Sigmoid colon (tissue), 7 donors: Measurements from ENCODE around the gene CSNK1G2. TPM values are rescaled to one million over a fixed set of nuclear protein-coding genes. Genes with fewer than 3 reads are reported as not detected.

Source experiments
- DNase-seq: peaks from one replicate; pipeline ENCODE4 v3.0.0-alpha.2; 2019
- H3K27ac ChIP-seq, 4 donors: fragments of 200-600 bp; sonication (generic); one replicate each; pipeline ENCODE4 v1.5.1; 2016 to 2019; ENCODE audit warnings: mild to moderate bottlenecking in 1 of 4
- H3K27me3 ChIP-seq, 3 donors: fragments of 200-600 bp; sonication (generic); one replicate each; pipeline ENCODE4 v1.5.1; 2019; ENCODE audit warnings: mild to moderate bottlenecking in 1 of 3
- H3K36me3 ChIP-seq, 4 donors: fragments of 200-600 bp; sonication (generic); one replicate each; pipeline ENCODE4 v1.5.1; 2016 to 2019
- H3K4me1 ChIP-seq, 4 donors: fragments of 200-600 bp; sonication (generic); one replicate each; pipeline ENCODE4 v1.5.1; 2017 to 2019
- H3K4me3 ChIP-seq, 4 donors: fragments of 200-600 bp; sonication (generic); one replicate each; pipeline ENCODE4 v1.5.1; 2017 to 2019; ENCODE audit warnings: mild to moderate bottlenecking in 2 of 4, moderate library complexity in 1 of 4
- H3K9me3 ChIP-seq, 4 donors: fragments of 200-600 bp in 3 of 4; sonication (generic) in 3 of 4; one replicate each; pipeline versions ENCODE4 v1.5.1 to v1.6.1; 2013 to 2019
- EP300 ChIP-seq, 4 donors: sonication (generic); formaldehyde crosslinking; IDR thresholded peaks; one replicate each; pipeline ENCODE4 v1.6.1; 2017; ENCODE audit warnings: antibody characterized with exemption in 4 of 4
- POLR2A ChIP-seq, 2 donors: fragments of 450-650 bp; IDR thresholded peaks; one replicate each; pipeline ENCODE4 v1.6.1; 2016; ENCODE audit warnings: antibody characterized with exemption in 2 of 2, mild to moderate bottlenecking in 2 of 2, moderate library complexity in 2 of 2
- POLR2AphosphoS5 ChIP-seq, 4 donors: sonication (generic); formaldehyde crosslinking; IDR thresholded peaks; one replicate each; pipeline ENCODE4 v1.6.1; 2017; ENCODE audit warnings: antibody characterized with exemption in 4 of 4
- WGBS, 2 donors: extraction: QIAGEN DNeasy Blood & Tissue Kit; methylation state at CpG; one replicate each; pipeline ENCODE4 v1.1.7; 2013; 5-methylcytosine and 5-hydroxymethylcytosine counted together
- intact Hi-C: fragments of 100-400 bp; cut with DNase I; formaldehyde crosslinking; loops from one replicate; pipeline ENCODE4 v1.15.1; 2023
- polyA plus RNA-seq, 3 donors: library from polyadenylated mRNA; stranded (reverse); fragments of 200-250 nt; gene quantifications; one replicate each; pipeline ENCODE4 v1.2.3, GENCODE V29; 2013
- total RNA-seq, 4 donors: library from RNA; depleted of rRNA; stranded (reverse); fragments of >200 nt; gene quantifications; one replicate each; pipeline ENCODE4 v1.1.0, GENCODE V29; 2016
- TF ChIP-seq, protein P1 (sequence below), 4 experiments: fragments of 450-650 bp in 3 of 4; fragments of 200-600 bp in 1 of 4; IDR thresholded peaks; one replicate each; pipeline ENCODE4 v1.5.1; 2016 to 2019; ENCODE audit warnings: antibody characterized with exemption in 4 of 4, mild to moderate bottlenecking in 3 of 4, moderate library complexity in 2 of 4
- donor health status: healthy with polysubstance abuse.
- donor health status: Bipolar disorder and iron deficiency.
- donor health status: healthy.

Gene CSNK1G2
- total RNA-seq: 10 to 100 TPM; 26.8 to 49.9 (median 40.1) TPM
- 10 to 100 TPM; 24.6 to 91.1 (median 31.7) TPM for polyA plus RNA-seq

DNA sequence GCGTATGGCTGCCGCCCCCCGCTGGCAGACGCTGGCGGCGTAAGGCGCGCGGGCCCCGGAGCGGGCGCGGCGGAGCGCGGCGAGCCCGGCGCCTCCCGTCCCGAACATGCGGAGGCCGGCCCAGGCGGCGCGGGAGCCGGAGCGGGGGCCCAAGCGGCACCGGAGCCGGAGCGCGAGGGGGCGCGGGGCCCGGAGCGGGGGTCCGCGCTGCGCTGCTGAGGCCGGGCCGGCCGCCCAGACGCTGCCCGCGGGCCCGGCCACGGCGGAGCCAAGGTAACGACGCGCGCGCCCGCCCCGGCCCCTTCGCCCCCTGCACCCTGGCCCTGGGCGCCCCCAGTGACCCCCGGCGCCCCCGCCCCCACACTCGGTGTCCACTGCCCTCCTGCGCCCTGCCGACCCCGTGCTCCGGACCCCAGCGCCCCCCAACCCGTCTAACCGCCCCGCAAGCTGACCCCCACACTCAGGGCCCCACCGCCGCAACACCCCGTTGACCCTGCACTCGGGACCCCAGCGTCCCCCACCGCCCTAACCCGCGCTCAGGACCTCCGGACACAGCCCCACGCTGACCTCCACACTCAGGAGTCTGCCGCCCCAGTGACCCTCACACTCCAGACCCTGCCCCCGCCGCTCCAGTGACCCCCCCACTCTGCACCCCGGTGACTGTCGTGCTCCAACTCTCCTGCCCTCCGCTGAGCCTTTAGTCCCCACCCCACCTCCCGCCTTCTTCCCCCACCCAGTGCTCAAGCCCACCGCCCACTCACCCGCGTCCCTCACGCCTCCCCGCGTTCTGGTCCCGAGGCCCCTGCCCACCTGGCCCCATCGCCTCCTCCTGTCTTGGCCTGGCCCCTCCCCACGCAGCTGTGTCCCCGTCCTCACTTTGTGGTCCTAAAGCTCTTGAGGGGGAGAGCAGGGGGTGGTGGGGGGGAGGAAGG is at the start of gene CSNK1G2:
Gene CSNK1G2, plus strand, starts transcription at position 27 of the 932 bp plus-strand sequence. CDS start 28,601 bp downstream, outside the sequence.
- H3K4me3 ChIP-seq: peak within 1 kb of the TSS; percentile 70 to 83 (median 81)
- no peak for DNase-seq
- H3K27ac ChIP-seq: peak within 1 kb of the TSS; percentile 95 to 99 (median 98)
- H3K9me3 ChIP-seq: no peaks in the 10 kb centered on the region
- intact Hi-C loops: loop anchor here (2.0 kb wide), 1 partner anchor 73 kb away; the partner anchor contains the start of gene BTBD2
- TF ChIP-seq, protein P1, sequence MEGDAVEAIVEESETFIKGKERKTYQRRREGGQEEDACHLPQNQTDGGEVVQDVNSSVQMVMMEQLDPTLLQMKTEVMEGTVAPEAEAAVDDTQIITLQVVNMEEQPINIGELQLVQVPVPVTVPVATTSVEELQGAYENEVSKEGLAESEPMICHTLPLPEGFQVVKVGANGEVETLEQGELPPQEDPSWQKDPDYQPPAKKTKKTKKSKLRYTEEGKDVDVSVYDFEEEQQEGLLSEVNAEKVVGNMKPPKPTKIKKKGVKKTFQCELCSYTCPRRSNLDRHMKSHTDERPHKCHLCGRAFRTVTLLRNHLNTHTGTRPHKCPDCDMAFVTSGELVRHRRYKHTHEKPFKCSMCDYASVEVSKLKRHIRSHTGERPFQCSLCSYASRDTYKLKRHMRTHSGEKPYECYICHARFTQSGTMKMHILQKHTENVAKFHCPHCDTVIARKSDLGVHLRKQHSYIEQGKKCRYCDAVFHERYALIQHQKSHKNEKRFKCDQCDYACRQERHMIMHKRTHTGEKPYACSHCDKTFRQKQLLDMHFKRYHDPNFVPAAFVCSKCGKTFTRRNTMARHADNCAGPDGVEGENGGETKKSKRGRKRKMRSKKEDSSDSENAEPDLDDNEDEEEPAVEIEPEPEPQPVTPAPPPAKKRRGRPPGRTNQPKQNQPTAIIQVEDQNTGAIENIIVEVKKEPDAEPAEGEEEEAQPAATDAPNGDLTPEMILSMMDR (IDR thresholded peaks at IDR 0.05): no peak
- TF ChIP-seq POLR2AphosphoS5 (IDR thresholded peaks at IDR 0.05): no peak
- TF ChIP-seq EP300 (IDR thresholded peaks at IDR 0.05): no peak
- WGBS, 2 donors: 1% methylated on average over 97 of the region's 97 CpGs
- no peaks in the 10 kb centered on the region for H3K27me3 ChIP-seq
- H3K4me1 ChIP-seq: peaks cover 0 to 43% (median 38%) of the 10 kb centered on the region in 4 donors
- no peaks in the 10 kb centered on the region for H3K36me3 ChIP-seq

DNA sequence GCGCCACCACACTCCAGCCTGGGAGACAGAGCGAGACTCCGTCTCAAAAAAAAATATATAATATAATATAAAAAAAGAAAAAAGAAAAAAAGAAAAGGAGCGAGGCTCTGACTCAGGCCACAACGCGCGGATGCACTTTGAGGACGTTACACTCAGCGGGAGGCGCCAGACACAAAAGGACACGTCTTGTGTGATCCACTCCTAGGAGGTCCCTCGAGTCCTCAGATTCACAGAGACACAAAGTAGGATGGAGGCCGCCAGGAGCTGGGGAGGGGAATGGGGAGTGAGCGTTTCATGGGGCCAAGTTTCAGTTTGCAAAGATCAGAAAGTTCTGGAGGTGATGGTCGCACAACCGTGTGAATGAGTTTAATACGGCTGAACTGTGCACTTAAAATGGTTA is 47.2 kb upstream of the CSNK1G2 start:
- intact Hi-C loops: no loop called here
- no peaks in the 10 kb centered on the region for H3K9me3 ChIP-seq
- no peaks in the 10 kb centered on the region for H3K27me3 ChIP-seq
- H3K4me3 ChIP-seq: no peak overlapping the region
- H3K27ac ChIP-seq: no peak overlapping the region
- H3K4me1 ChIP-seq: peaks cover 0 to 21% (median 10%) of the 10 kb centered on the region in 4 donors
- TF ChIP-seq EP300 (IDR thresholded peaks at IDR 0.05): no peak
- TF ChIP-seq, protein P1 (IDR thresholded peaks at IDR 0.05): no peak
- no peak for TF ChIP-seq POLR2AphosphoS5 (IDR thresholded peaks at IDR 0.05)
- DNase-seq: no peak
- WGBS, 2 donors: 86 to 87% methylated on average over 17 of the region's 17 CpGs
- no peaks in the 10 kb centered on the region for H3K36me3 ChIP-seq

DNA sequence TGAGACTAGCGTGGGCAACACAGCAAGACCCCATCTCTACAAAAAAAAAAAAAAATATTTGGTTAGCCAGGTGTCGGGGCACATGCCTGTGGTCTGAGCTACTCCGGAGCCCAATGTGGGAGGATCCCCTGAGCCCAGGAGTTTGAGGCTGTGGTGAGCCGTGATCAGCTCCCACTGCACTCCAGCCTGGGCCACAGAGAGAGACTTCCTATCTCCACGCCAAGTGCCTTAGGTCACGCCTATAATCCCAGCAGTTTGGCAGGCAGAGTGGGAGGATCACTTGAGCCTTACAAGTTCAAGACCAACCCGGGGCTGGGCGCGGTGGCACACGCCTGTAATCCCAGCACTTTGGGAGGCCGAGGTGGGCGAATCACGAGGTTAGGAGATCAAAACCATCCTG is 44.5 kb upstream of the CSNK1G2 start:
- H3K4me3 ChIP-seq: no peak overlapping the region
- H3K4me1 ChIP-seq: peaks cover 0 to 21% (median 10%) of the 10 kb centered on the region in 4 donors
- TF ChIP-seq EP300 (IDR thresholded peaks at IDR 0.05) (no peak), POLR2A (IDR thresholded peaks at IDR 0.05) (no peak), POLR2AphosphoS5 (IDR thresholded peaks at IDR 0.05) (no peak)
- TF ChIP-seq, protein P1 (IDR thresholded peaks at IDR 0.05): no peak
- no peaks in the 10 kb centered on the region for H3K36me3 ChIP-seq
- H3K9me3 ChIP-seq: no peaks in the 10 kb centered on the region
- no peak overlapping the region for H3K27ac ChIP-seq
- no peaks in the 10 kb centered on the region for H3K27me3 ChIP-seq
- WGBS, 2 donors: 74 to 75% methylated on average over 13 of the region's 13 CpGs
- intact Hi-C loops: no loop called here
- DNase-seq: no peak

DNA sequence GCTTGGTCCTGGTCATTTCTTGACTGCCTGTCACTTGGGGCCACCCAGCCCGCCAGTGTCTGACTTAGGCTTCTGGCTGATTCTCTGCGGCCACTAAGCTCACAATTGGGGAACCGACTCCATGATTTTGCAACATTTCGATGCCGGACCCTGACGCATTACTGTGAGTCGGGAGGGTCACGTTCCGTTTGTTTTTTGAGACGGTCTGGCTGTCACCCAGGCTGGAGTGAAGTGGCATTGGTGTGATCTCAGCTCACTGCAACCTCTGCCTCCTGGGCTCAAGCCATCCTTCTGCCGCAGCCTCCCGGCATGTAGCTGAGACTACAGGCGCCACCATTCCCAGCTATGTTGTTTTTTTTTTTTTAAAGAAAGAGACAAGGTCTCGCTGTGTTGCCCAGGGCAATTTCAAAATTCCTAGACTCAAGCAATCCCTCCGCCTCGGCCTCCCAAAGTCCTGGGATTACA is 39.0 kb upstream of the CSNK1G2 start:
- intact Hi-C loops: no loop called here
- TF ChIP-seq POLR2AphosphoS5 (IDR thresholded peaks at IDR 0.05): peak in 2 of 4 donors; percentile 5 to 9
- TF ChIP-seq, protein P1 (IDR thresholded peaks at IDR 0.05): no peak
- Histone ChIP-seq H3K36me3 (no peaks in the 10 kb centered on the region), H3K4me1 (peaks cover 0 to 27% (median 21%) of the 10 kb centered on the region in 4 donors), H3K4me3 (no peak overlapping the region), H3K27me3 (no peaks in the 10 kb centered on the region), H3K9me3 (no peaks in the 10 kb centered on the region), H3K27ac (peak overlapping the region in 3 of 4 donors; percentile 37 to 59 (median 57))
- DNase-seq: peak; percentile 77
- 91% methylated on average over 16 of the region's 16 CpGs for WGBS, 2 donors
